ENCODE measurements around the gene ZBTB7C.

GRCh38 chr18:48190994-48191393 lies 218.2 kb downstream of the ZBTB7C start:
- TF ChIP-seq TCF7L2 (IDR thresholded peaks at IDR 0.05; ENCODE audit: borderline replicate concordance, low read depth, low read length) (no peak), ZNF843 (tag by site-specific recombination; IDR thresholded peaks at IDR 0.05) (no peak)
